Omental fat pad (tissue), 4 donors: ENCODE data around the gene GATAD2A. TPM values are rescaled to one million over a fixed set of nuclear protein-coding genes. Genes with fewer than 3 reads are reported as not detected.

ENCODE experiments used
- ATAC-seq: fragments of 150-250 bp; one replicate; pipeline ENCODE4 v1.9.1; 2016; ENCODE audit warnings: mild to moderate bottlenecking, moderate library complexity; ENCODE audit not compliant: low FRiP score
- DNase-seq: peaks from one replicate; pipeline ENCODE4 v3.0.0-alpha.2; 2019; ENCODE audit warnings: low spot score
- CTCF ChIP-seq, 3 donors: fragments of 450-650 bp; IDR thresholded peaks; one replicate each; pipeline ENCODE4 v1.5.1; 2016 to 2017; ENCODE audit warnings: antibody characterized with exemption in 3 of 3, mild to moderate bottlenecking in 3 of 3, moderate library complexity in 2 of 3
- total RNA-seq, 4 donors: library from RNA; depleted of rRNA; stranded (reverse); fragments of >200 nt; gene quantifications; one replicate each; pipeline ENCODE4 v1.1.0, GENCODE V29; 2016

GATAD2A gene
- total RNA-seq, 4 donors from 2014 or later = 25.9 to 80.3 (median 35.9) TPM

- no peak for DNase-seq
- TF ChIP-seq CTCF (IDR thresholded peaks at IDR 0.05) = no peak
- ATAC-seq = no peak
Measured at GRCh38 chr19:19508217-19508616, 102.7 kb downstream of the GATAD2A start.

GRCh38 chr19:19510432-19510831, 105.0 kb downstream of the GATAD2A start:
- TF ChIP-seq CTCF (IDR thresholded peaks at IDR 0.05) = no peak
- DNase-seq = no peak
- no peak for ATAC-seq

- ATAC-seq (no peak), DNase-seq (no peak)
- TF ChIP-seq CTCF (IDR thresholded peaks at IDR 0.05) = no peak
Measured at GRCh38 chr19:19513682-19514081, 108.2 kb downstream of the GATAD2A start.

GRCh38 chr19:19514215-19514657, 108.8 kb downstream of the GATAD2A start:
- ATAC-seq = no peak

GRCh38 chr19:19514881-19515641, 109.6 kb downstream of the GATAD2A start, which contains the start of gene TSSK6:
Gene TSSK6 (minus strand): TSS chr19:19515548. CDS start chr19:19515427, 121 bp downstream.
- ATAC-seq (peak; percentile 3), DNase-seq (no peak)
- TF ChIP-seq CTCF (IDR thresholded peaks at IDR 0.05) = no peak

More at GRCh38 chr19:19514215-19514657, 108.8 kb downstream of the GATAD2A start:
- TF ChIP-seq CTCF (IDR thresholded peaks at IDR 0.05) = no peak
- no peak for DNase-seq

- DNase-seq = peak; percentile 94
- peak; percentile 84 for ATAC-seq
- no peak for TF ChIP-seq CTCF (IDR thresholded peaks at IDR 0.05)
Measured at GRCh38 chr19:19515642-19516519, 110.4 kb downstream of the GATAD2A start, which contains the start of gene NDUFA13. Gene NDUFA13 (plus strand): TSS chr19:19516225. CDS start chr19:19516239, 14 bp downstream.
